AG08395 (cell line): ENCODE data around the gene PHKG2.

ENCODE experiments used
- DNase-seq: peaks from one replicate; pipeline ENCODE4 v3.0.0; 2012; ENCODE audit warnings: mixed read lengths, low spot score

The PHKG2 gene

DNA sequence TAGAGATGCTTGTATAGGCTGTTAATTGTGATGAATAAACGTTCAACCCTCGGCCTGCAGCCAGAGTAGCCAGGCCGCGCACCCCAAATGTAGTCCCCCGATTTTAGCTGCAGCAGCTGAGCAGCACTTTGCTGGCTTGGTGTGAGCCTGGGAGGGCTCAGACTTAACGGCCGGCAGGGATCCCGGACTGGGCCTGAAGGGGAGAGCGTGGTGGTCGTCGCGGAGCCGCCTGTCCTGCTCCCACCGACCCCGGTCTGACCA, 26.8 kb downstream of the PHKG2 start:
- no peak for DNase-seq

DNA sequence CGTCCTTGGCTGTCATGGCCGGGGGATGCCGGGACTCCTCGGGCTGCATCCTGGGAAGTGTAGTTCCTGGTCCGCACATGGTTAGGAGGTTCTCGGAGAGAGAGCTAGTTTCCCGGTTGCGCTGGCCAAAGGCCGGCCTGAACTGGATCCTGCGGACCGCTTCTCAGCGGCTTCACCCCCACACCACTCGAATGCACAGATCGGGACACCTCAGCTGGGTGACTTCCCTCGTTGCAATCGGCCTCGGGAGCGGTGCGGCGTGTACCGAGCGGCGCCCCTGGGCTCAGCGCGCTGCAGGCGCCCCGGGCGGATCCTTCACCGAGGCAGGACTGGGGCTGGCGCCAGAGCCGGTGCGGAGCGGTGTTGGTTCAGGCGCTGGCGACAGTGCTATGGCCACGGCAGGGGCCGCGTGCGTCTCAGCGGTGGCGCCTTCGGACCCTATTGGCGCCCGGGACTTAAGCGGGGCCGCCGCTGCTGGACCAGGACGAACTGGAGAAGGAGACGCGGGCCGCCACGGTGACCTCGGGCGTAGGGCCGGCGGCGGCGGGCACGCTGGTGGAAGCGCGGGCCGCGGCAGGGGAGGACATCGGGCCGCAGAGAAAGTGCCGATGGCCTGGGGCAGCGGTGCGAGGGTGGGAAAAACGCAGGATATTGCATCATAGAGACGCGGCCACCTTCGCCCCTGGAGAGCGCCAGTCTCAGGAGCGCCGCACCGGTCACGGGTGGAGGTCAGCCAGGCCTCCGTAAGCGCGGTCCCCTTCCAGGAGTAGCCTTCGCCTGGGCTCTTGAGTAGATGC, 27.4 kb downstream of the PHKG2 start:
- DNase-seq: peak; percentile 95

DNA sequence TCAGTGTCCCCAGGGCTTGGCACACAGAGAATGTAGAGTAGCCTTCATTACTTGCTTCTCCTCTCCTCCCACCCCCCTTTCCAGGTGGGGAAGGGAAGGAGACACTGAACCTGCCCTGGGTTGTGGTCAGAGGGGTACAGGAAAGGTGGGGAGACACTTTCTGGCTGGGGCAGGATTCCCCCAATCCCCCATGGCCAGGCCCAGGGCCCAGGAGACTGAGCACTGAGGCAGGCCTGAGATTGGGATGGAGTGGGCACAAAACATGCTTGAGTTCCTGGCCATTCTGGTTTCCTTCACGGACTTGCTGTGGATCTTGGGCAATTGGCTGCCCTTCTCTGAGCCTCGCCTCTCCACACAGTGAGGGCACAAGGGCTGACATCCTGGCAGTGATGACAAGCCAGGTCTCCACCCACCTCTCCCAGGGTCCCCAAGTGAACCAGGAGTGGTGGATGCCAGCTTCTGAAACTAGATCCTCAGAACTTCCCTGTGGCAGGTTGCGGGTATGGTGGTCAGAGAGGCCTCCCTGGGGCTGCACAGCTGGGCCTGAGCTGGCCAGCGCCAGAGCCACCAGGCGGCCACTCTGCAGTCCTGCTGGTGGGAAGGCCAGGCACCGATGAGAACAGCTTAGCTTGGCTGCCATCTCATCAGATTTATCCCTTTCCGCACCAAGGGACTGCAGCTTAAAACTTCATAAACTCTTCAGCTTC, 29.5 kb downstream of the PHKG2 start:
- DNase-seq: no peak

DNA sequence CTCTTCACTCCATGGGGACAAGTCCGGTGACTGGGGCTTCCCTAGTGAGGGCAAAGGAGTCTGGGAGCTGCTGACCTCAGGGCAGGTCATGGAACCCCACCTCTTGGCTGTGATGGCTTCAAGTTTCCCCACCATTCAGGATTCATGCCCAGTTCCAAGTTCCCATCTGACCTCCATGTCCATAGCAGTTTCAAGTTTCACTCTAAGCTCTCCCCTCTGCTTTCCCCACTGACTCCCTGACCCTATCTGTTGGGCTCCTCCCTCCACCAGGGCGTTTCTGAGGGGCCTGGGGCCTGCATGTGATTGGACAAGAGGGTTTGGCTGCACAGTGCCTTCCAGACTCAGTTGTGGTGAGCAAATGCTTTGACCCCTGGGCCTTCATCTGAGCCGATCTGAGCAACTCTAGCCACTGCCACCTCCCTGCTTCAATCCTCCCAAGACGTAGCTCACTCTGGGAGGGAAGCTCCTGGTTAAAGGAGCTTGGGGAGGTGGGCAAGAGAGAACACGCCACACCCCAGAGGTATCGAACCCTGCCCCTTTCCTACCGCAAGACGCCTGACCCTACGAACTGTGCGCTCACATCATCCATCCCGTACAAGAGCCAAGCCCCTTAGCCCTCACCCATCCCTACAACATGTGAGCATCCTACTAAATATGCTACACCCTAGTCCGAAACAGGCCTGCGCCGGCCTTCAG, 30.5 kb downstream of the PHKG2 start:
- no peak for DNase-seq

DNA sequence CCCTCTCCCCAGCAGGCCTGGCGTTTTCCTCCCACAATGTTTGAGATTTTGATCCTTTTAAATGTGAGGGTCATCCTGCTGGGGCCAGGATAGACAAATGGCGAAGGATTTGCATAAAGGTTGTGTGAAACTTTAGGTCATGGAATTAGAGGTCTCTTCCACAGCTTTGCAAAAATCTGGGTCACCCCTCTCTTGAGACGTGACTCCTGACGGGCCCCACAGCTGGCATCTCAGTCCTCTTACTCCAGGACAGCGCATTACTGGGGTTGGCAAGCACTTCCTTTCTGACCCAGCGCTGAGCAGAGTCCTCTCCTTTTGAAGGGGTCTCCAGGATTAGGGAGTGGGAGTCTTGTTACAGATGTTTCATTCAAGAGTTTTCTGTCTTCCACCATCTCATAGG, 31.4 kb downstream of the PHKG2 start:
- DNase-seq: no peak

DNA sequence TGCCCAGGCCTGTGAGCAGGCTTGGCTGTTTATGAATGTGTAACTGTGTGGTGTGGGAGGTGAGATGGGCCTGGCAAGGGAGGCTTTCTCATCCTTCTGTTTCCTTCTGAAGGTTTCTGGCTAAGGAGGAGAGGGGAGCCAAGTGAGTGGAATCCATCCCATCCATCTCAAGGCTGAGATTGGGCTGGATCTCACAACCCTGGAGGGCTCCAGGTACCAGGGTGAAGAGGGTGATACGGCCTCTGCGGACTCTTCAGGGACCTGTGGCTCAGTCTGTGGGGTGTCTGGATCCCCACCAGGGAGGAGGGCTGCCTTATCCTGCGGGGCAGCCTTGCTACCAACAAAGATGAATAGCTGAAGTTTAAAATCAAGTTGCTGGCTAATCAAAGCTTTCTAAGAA, 31.8 kb downstream of the PHKG2 start:
- no peak for DNase-seq

DNA sequence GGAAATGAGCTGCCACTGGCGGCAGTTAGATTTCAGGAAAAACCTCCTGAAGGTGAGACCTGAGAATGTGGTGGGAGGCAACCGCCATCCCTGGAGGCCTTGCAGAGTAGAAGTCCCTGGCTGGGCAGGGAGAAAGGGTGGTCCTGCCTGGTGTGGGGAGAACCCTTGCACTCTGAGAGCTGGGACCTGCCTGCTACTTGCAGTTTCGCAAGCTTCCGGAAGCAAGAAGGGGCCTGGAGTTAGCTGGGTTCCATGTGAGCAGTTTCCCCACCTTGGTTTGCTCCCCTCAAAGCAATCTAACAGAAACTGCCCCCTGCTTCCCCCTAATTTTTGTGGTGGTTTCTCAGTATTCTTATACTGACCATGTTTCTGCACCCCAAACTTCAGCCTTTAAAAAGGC, 32.3 kb downstream of the PHKG2 start:
- DNase-seq: no peak

DNA sequence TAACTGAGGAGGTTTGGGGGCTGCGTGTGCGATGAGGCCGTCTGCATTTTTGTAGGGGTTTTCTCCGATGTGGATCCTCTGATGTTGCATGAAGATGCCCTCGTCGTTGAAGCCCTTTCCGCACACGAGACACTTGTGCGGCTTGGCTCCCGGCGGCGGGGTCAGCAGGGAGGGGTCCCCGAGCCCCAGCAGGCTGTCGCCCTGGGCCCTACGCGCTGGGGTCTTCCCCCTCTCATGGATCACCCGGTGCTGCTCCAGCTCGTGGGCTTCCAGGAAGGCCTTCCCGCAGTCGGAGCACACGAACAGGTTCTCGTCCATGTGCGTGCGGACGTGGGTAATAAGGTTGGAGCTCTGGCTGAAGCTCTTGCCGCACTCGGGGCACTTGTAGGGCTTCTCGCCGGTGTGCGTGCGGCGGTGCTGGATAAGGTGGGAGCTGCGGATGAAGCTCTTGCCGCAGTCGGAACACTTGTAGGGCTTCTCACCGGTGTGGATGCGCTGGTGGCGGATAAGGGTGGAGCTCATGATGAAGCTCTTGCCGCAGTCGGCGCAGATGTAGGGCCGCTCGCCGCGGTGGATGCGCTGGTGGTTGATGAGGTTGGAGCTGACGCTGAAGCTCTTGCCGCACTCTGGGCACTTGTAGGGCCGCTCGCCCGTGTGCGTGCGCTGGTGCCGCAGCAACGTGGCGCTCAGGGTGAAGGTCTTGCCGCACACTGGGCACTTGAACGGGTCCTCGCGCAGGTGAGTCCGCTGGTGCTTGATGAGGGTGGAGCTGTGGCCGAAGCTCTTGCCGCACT, 34.5 kb downstream of the PHKG2 start:
- no peak for DNase-seq

DNA sequence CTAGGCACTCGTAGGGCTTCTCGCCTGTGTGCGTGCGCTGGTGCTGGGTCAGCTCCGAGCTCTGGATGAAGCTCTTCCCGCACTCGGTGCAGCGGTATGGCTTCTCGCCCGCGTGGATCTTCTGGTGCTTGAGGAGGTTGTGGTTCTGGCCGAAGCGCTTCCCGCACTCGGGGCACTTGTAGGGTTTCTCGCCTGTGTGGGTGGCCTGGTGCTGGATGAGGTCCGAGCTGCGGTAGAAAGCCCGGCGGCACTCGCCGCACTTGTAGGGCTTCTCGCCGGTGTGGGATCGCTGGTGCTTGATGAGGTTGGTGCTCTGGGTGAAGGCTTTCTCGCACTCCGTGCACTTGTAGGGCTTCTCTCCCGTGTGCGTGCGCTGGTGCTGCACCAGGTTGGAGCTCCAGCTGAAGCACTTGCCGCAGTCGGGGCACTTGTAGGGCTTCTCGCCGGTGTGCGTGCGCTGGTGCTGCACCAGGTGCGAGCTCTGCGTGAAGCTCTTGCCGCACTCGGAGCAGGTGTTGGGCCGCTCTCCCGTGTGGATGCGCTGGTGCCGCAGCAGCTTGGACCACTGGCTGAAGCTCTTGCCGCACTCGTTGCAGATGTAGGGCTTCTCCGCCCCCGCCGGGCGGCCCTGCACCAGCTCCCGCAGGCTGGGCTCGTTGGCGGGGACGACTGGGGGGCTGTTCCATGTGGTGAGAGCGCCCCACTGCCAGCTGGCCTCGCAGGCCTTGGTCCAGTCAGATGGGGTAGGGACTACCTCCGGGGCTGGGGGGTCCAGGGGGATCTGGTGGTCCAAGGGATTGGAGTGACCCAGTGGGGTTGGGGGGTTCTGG, 35.3 kb downstream of the PHKG2 start:
- DNase-seq: no peak

DNA sequence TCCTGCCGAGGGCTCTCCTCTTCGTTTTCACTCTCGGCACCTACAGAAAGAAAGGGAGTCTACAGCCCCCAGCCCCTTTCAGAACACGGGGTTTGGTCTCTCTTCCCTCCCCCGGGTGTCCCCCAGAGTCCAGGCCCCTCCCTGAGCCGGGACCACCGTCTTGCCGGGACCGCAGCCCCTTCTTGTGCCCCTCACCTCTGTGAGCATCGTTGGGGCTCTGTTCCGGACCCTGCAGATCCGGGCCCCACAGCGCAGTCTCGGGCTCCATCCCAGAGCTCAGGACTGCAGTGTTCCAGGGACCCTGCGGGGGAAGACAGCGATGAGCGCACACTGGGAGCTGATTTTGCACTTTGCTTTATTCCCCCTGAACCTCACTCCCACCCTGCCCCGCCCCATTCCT, 36.0 kb downstream of the PHKG2 start:
- no peak for DNase-seq

DNA sequence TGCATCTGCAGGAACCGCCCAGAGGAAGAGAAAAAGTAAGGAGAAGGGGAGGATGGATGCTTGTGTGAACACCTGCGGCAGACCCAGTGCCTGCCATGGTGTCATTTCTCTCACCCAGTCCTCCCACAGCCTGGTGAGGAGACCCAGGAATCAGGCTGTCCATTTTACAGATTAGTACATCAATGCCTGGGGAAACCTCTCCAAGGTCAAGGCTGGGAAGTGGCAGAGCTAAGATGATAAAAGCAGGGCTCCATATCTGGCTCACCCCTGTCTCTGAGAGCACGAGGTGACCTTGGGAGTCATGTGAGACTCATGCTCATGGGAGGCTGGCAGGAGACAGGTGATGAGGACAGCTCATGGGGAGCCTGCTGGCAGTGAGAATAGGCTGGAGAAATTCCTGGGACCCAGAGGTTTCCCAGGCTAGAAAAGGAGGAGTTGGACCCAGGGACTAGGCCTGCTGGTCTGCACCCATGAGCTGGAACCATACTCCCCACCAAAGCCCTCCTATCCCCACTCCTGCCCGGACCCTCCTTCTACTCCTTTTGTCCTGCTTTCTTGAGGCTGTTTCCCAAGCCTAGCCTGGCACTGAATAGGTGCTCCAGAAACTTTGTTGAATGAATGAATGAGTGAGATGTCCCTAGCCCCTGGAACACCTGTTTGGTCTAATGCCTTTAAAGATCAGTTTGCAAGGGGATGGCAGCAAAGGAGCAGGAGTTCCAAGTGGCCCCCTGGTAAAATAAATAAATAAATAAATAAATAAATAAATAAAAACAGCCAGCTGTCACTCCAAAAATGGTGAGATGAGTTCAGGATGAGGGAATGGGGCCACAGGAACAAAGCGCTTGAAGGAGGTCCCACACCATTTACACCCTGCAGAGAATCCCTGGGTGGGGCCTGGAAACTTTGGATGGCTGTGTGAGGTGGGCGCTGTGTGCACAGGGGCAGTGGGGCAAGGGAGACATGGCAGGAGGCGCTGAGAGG, 37.2 kb downstream of the PHKG2 start:
- no peak for DNase-seq

DNA sequence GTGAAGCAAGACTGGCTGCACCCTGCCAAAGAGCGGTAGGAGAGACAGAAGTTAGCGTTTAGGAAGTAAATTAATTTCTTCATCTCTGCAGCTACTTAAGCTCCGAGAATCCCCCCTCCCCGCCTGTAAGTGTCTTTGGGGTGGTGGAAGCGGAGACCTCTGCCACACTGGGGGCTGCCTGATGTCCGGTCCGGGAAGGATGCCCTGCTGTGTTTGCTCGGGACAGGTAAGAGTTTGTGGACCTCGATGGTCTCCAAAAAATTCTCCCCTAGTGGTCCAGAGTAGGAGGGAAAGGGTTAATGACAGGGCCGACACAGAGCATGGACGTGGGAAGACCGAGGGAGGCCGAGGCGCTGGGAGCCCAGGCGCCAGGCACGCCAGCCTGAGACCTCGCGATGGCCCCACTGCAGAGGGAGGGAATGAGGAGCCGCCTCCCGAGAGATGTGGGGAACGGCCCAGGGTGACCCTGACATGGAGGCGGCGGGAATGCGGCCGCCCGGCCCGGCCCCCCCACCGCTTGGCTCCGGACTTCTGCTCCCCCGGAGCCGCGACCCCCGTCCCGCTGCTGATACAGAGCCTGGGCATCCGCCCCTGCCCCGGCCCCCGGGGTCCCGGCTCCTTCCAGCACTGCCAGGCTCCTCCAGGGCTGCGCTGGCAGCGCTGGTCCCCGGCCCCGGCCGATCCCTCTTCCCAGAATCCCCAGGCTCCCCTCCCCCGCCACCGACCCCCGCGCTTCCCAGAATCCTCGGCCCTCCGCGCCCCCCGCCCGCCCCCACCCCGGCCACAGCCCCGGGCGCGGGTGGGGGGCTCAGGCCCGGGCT, 38.1 kb downstream of the PHKG2 start:
- peak; percentile 86 for DNase-seq

DNA sequence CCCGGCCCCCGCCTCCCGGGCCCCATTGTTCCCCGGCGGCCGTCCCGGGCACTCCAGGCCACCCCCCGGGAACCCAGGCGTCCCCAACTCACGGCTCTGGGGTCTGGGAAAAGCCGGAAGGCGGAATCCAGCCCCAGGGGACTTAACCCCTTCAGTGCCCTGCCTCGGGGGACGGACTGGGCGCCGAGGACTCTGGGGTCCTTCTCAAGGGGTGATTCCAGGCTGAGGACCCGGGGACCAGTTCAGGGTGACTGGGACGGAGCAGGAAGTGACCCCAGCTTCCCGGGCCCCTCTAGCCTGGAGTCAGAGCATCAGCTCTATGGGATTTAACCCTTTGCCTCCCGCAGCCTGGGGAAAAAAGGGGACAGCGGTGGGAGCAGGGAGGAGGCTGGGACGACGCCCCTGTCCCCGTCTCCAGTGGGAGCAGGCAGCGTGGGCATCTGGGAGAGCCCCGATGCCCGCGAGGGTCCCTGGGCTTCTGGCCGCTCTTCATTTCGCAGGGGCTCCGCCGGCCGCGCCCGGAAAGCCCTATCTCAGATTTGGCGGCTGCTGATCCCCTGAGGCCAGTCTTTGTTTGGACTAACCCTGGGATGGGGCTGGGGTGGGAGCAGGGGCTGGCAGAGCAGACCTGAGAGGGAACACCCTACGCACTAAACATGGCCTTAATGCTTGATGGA, 38.8 kb downstream of the PHKG2 start, which contains the start of gene ZNF629:
TSS of gene ZNF629 (minus strand) at position 270 of the 677 bp plus-strand sequence. CDS start 2,723 bp downstream, outside the sequence.
- peak; percentile 91 for DNase-seq

DNA sequence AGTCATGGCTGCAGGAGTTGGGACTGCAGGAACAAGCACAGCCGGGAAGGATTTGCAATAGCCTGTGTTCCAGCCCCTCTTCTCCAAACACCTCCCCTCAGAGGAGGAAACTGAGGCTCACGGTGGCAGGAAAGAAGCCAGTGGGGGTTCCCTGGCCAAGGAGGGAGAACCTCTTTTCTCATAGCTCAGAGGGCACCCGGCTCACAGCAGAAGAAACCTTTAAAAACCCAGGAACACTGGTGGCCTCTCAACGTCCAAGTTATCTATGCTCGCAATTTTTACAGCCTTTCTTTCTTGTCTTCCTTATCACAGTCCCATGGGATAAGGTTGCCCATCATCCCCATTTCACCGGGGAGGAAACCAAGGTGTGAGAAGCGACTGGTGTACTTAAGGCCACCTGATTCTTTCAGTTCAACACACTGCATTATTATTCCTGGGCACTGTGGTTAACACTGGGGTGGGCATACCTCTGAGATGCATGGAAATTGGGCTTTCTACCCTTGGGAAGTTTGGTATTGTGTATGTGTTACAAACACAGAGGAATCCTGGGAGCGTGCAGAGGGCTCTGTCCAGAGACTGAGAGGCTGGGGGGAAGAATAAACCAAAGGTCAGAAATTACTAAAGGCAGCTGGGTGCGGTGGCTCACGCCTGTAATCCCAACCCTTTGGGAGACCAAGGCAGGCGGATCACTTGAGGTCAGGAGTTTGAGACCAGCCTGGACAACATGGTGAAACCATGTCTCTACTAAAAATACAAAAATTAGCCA, 39.6 kb downstream of the PHKG2 start:
- DNase-seq: no peak

DNA sequence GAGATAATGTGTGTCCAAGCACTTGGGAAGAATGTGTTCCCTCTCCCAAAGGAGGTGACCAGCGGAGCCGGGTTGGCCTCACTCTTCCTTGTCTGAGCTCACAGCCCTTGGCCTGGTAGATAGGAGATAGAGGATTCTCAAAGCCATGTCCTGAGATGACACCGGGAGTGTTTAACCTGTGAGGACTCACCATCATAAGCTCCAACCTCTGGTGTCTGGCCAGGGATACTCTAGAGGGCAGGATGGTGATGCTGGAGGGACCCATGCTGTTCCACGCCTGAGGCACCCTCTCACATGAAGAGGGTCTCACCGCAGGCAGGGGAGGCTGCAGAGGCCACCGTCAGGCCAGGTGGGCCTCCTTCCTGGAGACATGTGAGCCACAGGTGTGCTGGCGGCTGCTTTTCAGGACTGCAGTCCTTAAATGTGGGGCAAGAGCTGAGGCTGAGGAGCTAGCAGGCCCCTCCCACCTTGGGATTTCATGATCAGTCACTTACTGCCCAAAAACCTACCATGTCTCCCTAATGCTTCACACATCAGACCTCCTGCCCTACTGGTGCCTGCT, 45.4 kb downstream of the PHKG2 start:
- no peak for DNase-seq

DNA sequence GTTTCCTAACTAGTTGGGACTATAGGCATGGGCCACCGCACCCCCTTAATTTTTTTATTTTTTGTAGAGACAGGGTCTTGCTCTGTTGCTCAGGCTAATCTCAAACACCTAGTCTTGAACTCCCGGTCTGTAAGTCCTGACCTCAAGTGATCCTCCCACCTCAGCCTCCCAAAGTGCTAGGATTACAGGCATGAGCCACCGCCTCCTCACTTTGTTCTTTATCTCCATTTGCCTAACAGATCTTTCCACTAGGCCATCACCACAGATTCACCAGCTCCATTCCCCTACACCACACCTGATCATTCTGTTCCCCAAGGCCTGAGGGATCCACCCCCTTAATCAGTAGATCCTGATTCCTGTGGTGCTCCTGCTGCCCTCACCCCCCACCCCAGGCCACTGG, 46.4 kb downstream of the PHKG2 start:
- no peak for DNase-seq

DNA sequence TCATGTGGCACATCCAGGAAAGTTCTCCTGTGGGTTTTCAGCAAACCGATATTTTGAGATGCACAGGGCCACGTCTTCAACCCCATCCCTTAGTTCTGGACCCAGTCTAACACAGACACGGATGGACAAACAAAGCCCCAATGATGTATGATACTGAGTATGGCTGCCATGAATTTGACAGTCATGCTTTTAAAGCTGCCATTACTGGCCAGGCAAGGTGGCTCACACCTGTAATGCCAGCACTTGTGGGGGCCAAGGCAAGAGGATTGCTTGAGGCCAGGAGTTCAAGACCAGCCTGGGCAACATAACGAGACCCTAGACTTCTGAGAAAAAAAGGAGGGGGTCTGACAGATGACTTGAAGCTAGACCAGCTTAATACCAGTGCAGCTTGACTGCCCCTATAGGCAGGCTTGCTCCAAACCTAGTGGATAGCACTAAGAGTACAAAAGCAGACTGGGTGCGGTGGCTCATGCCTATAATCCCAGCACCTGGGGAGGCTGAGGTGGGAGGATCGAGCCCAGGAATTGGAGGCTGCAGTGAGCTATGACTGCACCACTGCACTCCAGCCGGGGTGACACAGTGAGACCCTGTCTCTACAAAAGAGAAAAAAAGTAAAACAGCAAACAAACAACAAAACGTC, 49.6 kb downstream of the PHKG2 start:
- no peak for DNase-seq
